H1 (cell line): ENCODE data around the gene HTR5A. TPM values are rescaled to one million over a fixed set of nuclear protein-coding genes. Genes with fewer than 3 reads are reported as not detected.

Experiments
- CTCF ChIA-PET: fragments of 300-600 bp; sonication (Branson Sonifier 250); formaldehyde crosslinking; loops from one replicate; lab custom pipeline; 2021; ENCODE audit not compliant: partially characterized antibody; lab: Charles Lee
- POLR2A ChIA-PET: fragments of 300-600 bp; sonication (Branson Sonifier 250); formaldehyde crosslinking; loops from one replicate; lab custom pipeline; 2021; ENCODE audit warnings: inconsistent platforms; ENCODE audit not compliant: partially characterized antibody; lab: Charles Lee
- DNase-seq, 2 experiments: peaks; one replicate each; pipeline versions ENCODE4 v3.0.0 to v3.0.0-alpha.2; 2010 to 2022; ENCODE audit warnings: low spot score in 2 of 2, low read depth in 1 of 2, mixed read lengths in 1 of 2
- FAIRE-seq: peaks from 2 replicates; lab custom pipeline; 2011; peaks lifted over from hg19 to GRCh38; lab: Jason Lieb, UNC
- H2AFZ ChIP-seq: 2 replicates; pipeline ENCODE4 v1.8.1; 2012; ENCODE audit warnings: low read length, inconsistent platforms
- H2AK5ac ChIP-seq: 2 replicates; pipeline ENCODE4 v1.6.1; 2013; ENCODE audit warnings: low read depth, low read length
- H2BK120ac ChIP-seq: replicated peaks from 2 replicates; pipeline ENCODE3; 2013; ENCODE audit warnings: low read depth, low read length, inconsistent platforms
- H2BK12ac ChIP-seq: 2 replicates; pipeline ENCODE4 v1.6.1; 2013; ENCODE audit warnings: low read depth, low read length
- H2BK15ac ChIP-seq: 2 replicates; pipeline ENCODE4 v1.6.1; 2013; ENCODE audit warnings: low read length
- H2BK20ac ChIP-seq: 2 replicates; pipeline ENCODE4 v1.6.1; 2013; ENCODE audit warnings: low read length
- H2BK5ac ChIP-seq: 2 replicates; pipeline ENCODE4 v1.6.1; 2013; ENCODE audit warnings: low read depth, low read length
- H3K14ac ChIP-seq: 2 replicates; pipeline ENCODE4 v1.6.1; 2013; ENCODE audit warnings: inconsistent platforms; ENCODE audit not compliant: insufficient read length
- H3K18ac ChIP-seq: 2 replicates; pipeline ENCODE4 v1.6.1; 2013; ENCODE audit warnings: low read length; ENCODE audit errors: extremely low read depth
- H3K23ac ChIP-seq: 2 replicates; pipeline ENCODE4 v1.6.1; 2013; ENCODE audit warnings: inconsistent platforms; ENCODE audit not compliant: insufficient read length
- H3K23me2 ChIP-seq: 2 replicates; pipeline ENCODE4 v1.6.1; 2013; ENCODE audit warnings: low read depth, low read length
- H3K27ac ChIP-seq: 2 replicates; pipeline ENCODE4 v1.6.1; 2011; ENCODE audit warnings: low read depth, low read length, inconsistent platforms
- H3K27me3 ChIP-seq, 4 experiments: replicated peaks in 1 of 4; 1 replicate in 1 of 4; 2 replicates in 3 of 4; pipeline versions ENCODE4 v1.6.1 to v1.8.1; 2011 to 2013; ENCODE audit warnings: low read length in 3 of 4, mild to moderate bottlenecking in 3 of 4, inconsistent platforms in 2 of 4, mixed read lengths in 2 of 4, moderate library complexity in 1 of 4; ENCODE audit not compliant: control insufficient read depth in 3 of 4, insufficient read depth in 3 of 4; ENCODE audit errors: extremely low read depth in 1 of 4
- H3K36me3 ChIP-seq, 4 experiments: 2 replicates each; pipeline versions ENCODE4 v1.6.1 to v1.8.1; 2011 to 2013; ENCODE audit warnings: mild to moderate bottlenecking in 4 of 4, low read length in 3 of 4, moderate library complexity in 2 of 4, control low read depth in 1 of 4, inconsistent platforms in 1 of 4; ENCODE audit not compliant: insufficient read depth in 4 of 4, control insufficient read depth in 2 of 4
- H3K4ac ChIP-seq: replicated peaks from 2 replicates; pipeline ENCODE3; 2013; ENCODE audit warnings: low read length, low read depth, mixed read lengths, inconsistent platforms; ENCODE audit not compliant: insufficient read length
- H3K4me1 ChIP-seq, 4 experiments: replicated peaks in 1 of 4; 1 replicate in 1 of 4; 2 replicates in 3 of 4; pipeline versions ENCODE4 v1.6.1 to v1.8.1; 2011 to 2013; ENCODE audit warnings: low read length in 3 of 4, inconsistent platforms in 2 of 4, mixed read lengths in 1 of 4; ENCODE audit not compliant: insufficient read depth in 4 of 4, control insufficient read depth in 3 of 4
- H3K4me2 ChIP-seq, 2 experiments: 2 replicates each; pipeline versions ENCODE4 v1.6.1 to v1.8.1; 2011 to 2013; ENCODE audit warnings: low read depth in 2 of 2, low read length in 2 of 2, control low read depth in 1 of 2, inconsistent platforms in 1 of 2, mild to moderate bottlenecking in 1 of 2; ENCODE audit not compliant: insufficient read depth in 1 of 2
- H3K4me3 ChIP-seq, 4 experiments: fragments of 200-600, 300-600 bp in 1 of 4; sonication (generic), shearing (Covaris generic), sonication (Bioruptor Twin) in 1 of 4; 2 replicates each; pipeline versions ENCODE4 v1.5.1 to v1.8.1; 2011 to 2016; ENCODE audit warnings: low read length in 4 of 4, low read depth in 3 of 4, control low read depth in 2 of 4, inconsistent platforms in 2 of 4, mild to moderate bottlenecking in 2 of 4, mixed read lengths in 1 of 4, moderate library complexity in 1 of 4; ENCODE audit not compliant: insufficient read depth in 2 of 4; ENCODE audit errors: extremely low read depth in 1 of 4
- H3K56ac ChIP-seq: replicated peaks from 2 replicates; pipeline ENCODE3; 2013; ENCODE audit warnings: low read depth, mild to moderate bottlenecking, mixed read lengths, low read length, inconsistent platforms; ENCODE audit not compliant: insufficient read length
- H3K79me1 ChIP-seq: 2 replicates; pipeline ENCODE4 v1.6.1; 2013; ENCODE audit warnings: low read depth, low read length, control low read depth
- H3K79me2 ChIP-seq, 2 experiments: 2 replicates each; pipeline versions ENCODE4 v1.6.1 to v1.8.1; 2012 to 2013; ENCODE audit warnings: low read length in 2 of 2, mild to moderate bottlenecking in 2 of 2, inconsistent platforms in 1 of 2; ENCODE audit not compliant: insufficient read depth in 2 of 2, control insufficient read depth in 1 of 2
- H3K9ac ChIP-seq, 4 experiments: replicated peaks in 1 of 4; 1 replicate in 1 of 4; 2 replicates in 3 of 4; pipeline versions ENCODE4 v1.6.1 to v1.8.1; 2011 to 2013; ENCODE audit warnings: low read depth in 3 of 4, low read length in 3 of 4, control low read depth in 2 of 4, mild to moderate bottlenecking in 2 of 4, moderate library complexity in 2 of 4, inconsistent platforms in 1 of 4; ENCODE audit errors: extremely low read depth in 1 of 4
- H3K9me3 ChIP-seq, 2 experiments: 2 replicates each; pipeline versions ENCODE4 v1.6.1 to v1.8.1; 2012 to 2013; ENCODE audit warnings: mild to moderate bottlenecking in 2 of 2, moderate library complexity in 2 of 2, control low read depth in 1 of 2, inconsistent platforms in 1 of 2, low read depth in 1 of 2, low read length in 1 of 2, mixed read lengths in 1 of 2; ENCODE audit not compliant: insufficient read depth in 2 of 2
- H4K20me1 ChIP-seq, 2 experiments: replicated peaks in 1 of 2; 2 replicates each; pipeline versions ENCODE3 to v1.8.1; 2011 to 2013; ENCODE audit warnings: inconsistent platforms in 2 of 2, low read length in 2 of 2, mild to moderate bottlenecking in 1 of 2; ENCODE audit not compliant: insufficient read depth in 2 of 2, control insufficient read depth in 1 of 2
- H4K5ac ChIP-seq: 2 replicates; pipeline ENCODE4 v1.6.1; 2013; ENCODE audit warnings: low read length, low read depth, mixed read lengths, inconsistent platforms; ENCODE audit not compliant: insufficient read length
- H4K8ac ChIP-seq: 2 replicates; pipeline ENCODE4 v1.8.0; 2013; ENCODE audit warnings: mild to moderate bottlenecking, moderate library complexity, low read length, inconsistent platforms; ENCODE audit not compliant: insufficient read depth; ENCODE audit errors: extremely low read depth
- H4K91ac ChIP-seq: replicated peaks from 2 replicates; pipeline ENCODE3; 2013; ENCODE audit warnings: low read length, mixed read lengths, inconsistent platforms; ENCODE audit not compliant: insufficient read length
- ASH2L ChIP-seq: fragments of 200-600, 300-600 bp; sonication (generic); IDR thresholded peaks from one replicate; pipeline ENCODE4 v1.7.1; 2017; ENCODE audit warnings: low read length
- CREB1 ChIP-seq: IDR thresholded peaks from 2 replicates; pipeline ENCODE4 v1.6.1; 2012; ENCODE audit warnings: inconsistent platforms
- EP300 ChIP-seq, 2 experiments: IDR thresholded peaks; 1 replicate in 1 of 2; 2 replicates in 1 of 2; pipeline ENCODE4 v1.6.1; 2011 to 2012; ENCODE audit warnings: low read depth in 2 of 2, low read length in 2 of 2, mild to moderate bottlenecking in 2 of 2, borderline replicate concordance in 1 of 2, inconsistent platforms in 1 of 2, moderate library complexity in 1 of 2
- HDAC6 ChIP-seq: IDR thresholded peaks from one replicate; pipeline ENCODE4 v1.7.1; 2012; ENCODE audit warnings: low read depth, mild to moderate bottlenecking, inconsistent platforms, low read length, moderate library complexity
- MAFK ChIP-seq: IDR thresholded peaks from 2 replicates; pipeline ENCODE4 v1.6.1; 2012; ENCODE audit warnings: low read depth, mild to moderate bottlenecking, improper control_type of control experiment, low read length
- PHF8 ChIP-seq: fragments of 200-600 bp; sonication (generic); conservative IDR thresholded peaks from 2 replicates; pipeline ENCODE4 v1.7.1; 2012; ENCODE audit warnings: low read depth, mild to moderate bottlenecking, inconsistent platforms, low read length, moderate library complexity
- RXRA ChIP-seq: IDR thresholded peaks from 2 replicates; pipeline ENCODE4 v1.6.1; 2011; ENCODE audit warnings: low read depth, mild to moderate bottlenecking, low read length, moderate library complexity; ENCODE audit not compliant: insufficient read depth
- TAF1 ChIP-seq: IDR thresholded peaks from 2 replicates; pipeline ENCODE4 v1.6.1; 2011; ENCODE audit warnings: mild to moderate bottlenecking, low read depth, low read length
- WGBS, 2 experiments: shearing (Covaris generic) in 1 of 2; methylation state at CpG; one replicate each; pipeline versions ENCODE4 v1.1.6 to v1.1.7; 2013 to 2015; ENCODE audit warnings: low lambda C conversion rate in 2 of 2, mixed read lengths in 2 of 2, inconsistent platforms in 1 of 2, low coverage in 1 of 2, missing lambda C conversion rate in 1 of 2; ENCODE audit not compliant: insufficient replicate concordance in 2 of 2, insufficient coverage in 1 of 2, insufficient read length in 1 of 2; ENCODE audit errors: extremely low coverage in 1 of 2, missing lambda C conversion rate in 1 of 2; 5-methylcytosine and 5-hydroxymethylcytosine counted together
- polyA plus RNA-seq, 7 experiments: library from polyadenylated mRNA; depleted of rRNA in 3 of 7; stranded (reverse) in 5 of 7; unstranded in 2 of 7; fragments of >200 nt in 5 of 7; fragments of 200-250 nt in 2 of 7; gene quantifications; 1 replicate in 5 of 7; 2 replicates in 1 of 7; 4 replicates in 1 of 7; pipeline versions ENCODE4 v1.2.1 to v1.2.3, GENCODE V29; 2011 to 2013; ENCODE audit warnings: missing spikeins in 2 of 7, mixed read lengths in 2 of 7
- total RNA-seq: library from RNA; stranded (reverse); fragmentation: NEBNext Ultra II Directional; extraction: Animal tissue kit (Norgen Biotek cat#: 25700); gene quantifications from 2 replicates; pipeline ENCODE4 v1.2.1, GENCODE V29; 2021

Gene HTR5A
- total and polyA plus RNA-seq, 2 of the 8 experiments (the other 6 are each of a cell fraction or from before 2014, with no cell fraction given) = 0.02 TPM; not detected in 1

- H2BK20ac ChIP-seq = no peak overlapping the region
- H2BK15ac ChIP-seq = no peak overlapping the region
- H2BK120ac ChIP-seq = no peak overlapping the region
- no peak for TF ChIP-seq EP300 (IDR thresholded peaks at IDR 0.05; ENCODE audit: borderline replicate concordance in 1 of 2, low read depth in 2 of 2, low read length in 2 of 2)
- no peak for TF ChIP-seq MAFK
- TF ChIP-seq CREB1 = no peak
- TF ChIP-seq RXRA = no peak
- TF ChIP-seq PHF8 = no peak
- TF ChIP-seq HDAC6 = no peak
- TF ChIP-seq ASH2L = no peak
- no peak for TF ChIP-seq TAF1
- CTCF ChIA-PET = interaction anchor here (1.2 kb wide), 2 partner anchors 86 to 236 kb away, joined by 3 to 4 read pairs; no protein-coding TSS in a partner anchor
- H3K23me2 ChIP-seq = peaks cover 2% of the 10 kb centered on the region; the same call in 1 of the 2 replicates
- H3K9me3 ChIP-seq = no peaks in the 10 kb centered on the region
- H3K36me3 ChIP-seq = no peaks in the 10 kb centered on the region
- H3K56ac ChIP-seq = no peak overlapping the region
- H3K27me3 ChIP-seq = no peaks in the 10 kb centered on the region
- no peak overlapping the region for H2AFZ ChIP-seq
- no peaks in the 10 kb centered on the region for H3K79me1 ChIP-seq
- H3K9ac ChIP-seq = no peak overlapping the region
- peak overlapping the region; percentile 28; the same call in 1 of the 2 replicates for H2BK5ac ChIP-seq
- peaks cover 0 to 4% (median 0%) of the 10 kb centered on the region in 4 experiments; a peak in 2 of 7 replicates for H3K4me1 ChIP-seq
- H3K23ac ChIP-seq = no peak overlapping the region
- H3K4me2 ChIP-seq = no peak overlapping the region
- 88% methylated on average over 20 of the region's 20 CpGs; no CpG with 5 or more reads in 1 of the 2 experiments for WGBS, 2 experiments
- peak overlapping the region; percentile 93 for H4K91ac ChIP-seq
- H4K5ac ChIP-seq = no peak overlapping the region
- H4K20me1 ChIP-seq = no peaks in the 10 kb centered on the region
- H3K4ac ChIP-seq = peak overlapping the region; percentile 71
- no peak overlapping the region for H3K14ac ChIP-seq
- no peaks in the 10 kb centered on the region for H3K79me2 ChIP-seq
- H2BK12ac ChIP-seq = no peak overlapping the region; the same call in 1 of the 2 replicates
- peak overlapping the region; percentile 67; the same call in 1 of the 2 replicates for H3K18ac ChIP-seq
- POLR2A ChIA-PET = no interaction called here
- no peak overlapping the region for H4K8ac ChIP-seq
- no peak for DNase-seq
- H3K4me3 ChIP-seq = no peak overlapping the region
- no peak overlapping the region for H2AK5ac ChIP-seq
- FAIRE-seq = no peak
- no peak overlapping the region for H3K27ac ChIP-seq
These were observed 38.2 kb downstream of the HTR5A start for GRCh38 chr7:155108144-155108901.
